Memory B cell (primary cell): ENCODE results near the gene MYLK2.

Experiments used
- ATAC-seq: fragments of 150-1000 bp; cut with Tn5 transposase; 2 replicates; pipeline ENCODE4 v1.10.0; 2021; ENCODE audit warnings: low read depth, mild to moderate bottlenecking, moderate library complexity
- DNase-seq, 2 donors: peaks; one replicate each; pipeline ENCODE4 v3.0.0; 2022; ENCODE audit warnings: low spot score in 2 of 2
- H3K27ac Mint-ChIP-seq: one replicate; pipeline ENCODE4 v1.8.0; 2022; ENCODE audit warnings: mild to moderate bottlenecking, moderate library complexity, mixed read lengths
- H3K27me3 Mint-ChIP-seq: one replicate; pipeline ENCODE4 v1.8.0; 2022; ENCODE audit warnings: mixed read lengths
- H3K36me3 Mint-ChIP-seq: one replicate; pipeline ENCODE4 v1.8.0; 2022; ENCODE audit warnings: mild to moderate bottlenecking, mixed read lengths
- H3K4me1 Mint-ChIP-seq: one replicate; pipeline ENCODE4 v1.8.0; 2022; ENCODE audit warnings: mixed read lengths
- H3K4me3 Mint-ChIP-seq: one replicate; pipeline ENCODE4 v1.8.0; 2022; ENCODE audit warnings: mild to moderate bottlenecking, moderate library complexity, mixed read lengths
- H3K9me3 Mint-ChIP-seq: one replicate; pipeline ENCODE4 v1.8.0; 2022; ENCODE audit warnings: mixed read lengths

The MYLK2 gene

DNA sequence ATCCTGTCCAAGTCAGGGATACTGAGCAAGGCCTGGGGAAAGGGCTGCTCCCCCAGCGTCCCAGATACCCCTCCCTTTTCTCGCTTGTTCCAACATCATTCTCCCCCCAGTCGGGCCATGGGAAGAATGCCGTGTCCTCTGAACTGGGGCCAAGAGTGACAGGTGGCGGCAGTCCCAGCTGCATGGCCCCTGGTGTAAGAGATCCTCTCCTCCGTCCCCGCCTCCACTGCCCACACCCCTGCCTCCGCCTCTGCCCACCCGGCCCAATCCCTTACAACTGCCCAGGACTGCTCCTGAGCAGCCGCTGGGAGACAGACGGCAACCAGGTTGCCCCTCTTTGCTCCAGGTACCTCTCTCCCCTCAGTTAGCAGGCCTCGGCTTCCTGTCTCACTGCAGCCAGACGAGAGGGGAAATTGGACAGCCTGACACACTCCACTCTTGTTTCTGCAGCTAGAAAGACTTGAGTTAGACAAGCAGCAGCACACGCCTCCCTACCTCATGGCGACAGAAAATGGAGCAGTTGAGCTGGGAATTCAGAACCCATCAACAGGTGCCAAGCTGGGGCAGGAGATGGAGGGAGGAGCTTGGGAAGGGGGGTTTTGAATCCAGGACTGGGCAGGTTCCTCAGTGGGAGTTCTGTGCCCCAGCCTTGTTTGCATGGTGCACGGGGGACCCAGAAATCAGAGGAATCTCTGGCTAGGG lies at the start of gene MYLK2:
MYLK2 (plus strand) TSS at position 274 of the 702 bp plus-strand sequence; CDS start at position 499, 225 bp downstream.
- ATAC-seq (no peak), DNase-seq (no peak)
- Mint-ChIP-seq H3K36me3 (no peaks in the 10 kb centered on the region), H3K4me1 (peaks cover 5% of the 10 kb centered on the region), H3K27me3 (peaks cover 3% of the 10 kb centered on the region), H3K27ac (no peak within 1 kb of the TSS), H3K4me3 (no peak within 1 kb of the TSS), H3K9me3 (no peaks in the 10 kb centered on the region)

DNA sequence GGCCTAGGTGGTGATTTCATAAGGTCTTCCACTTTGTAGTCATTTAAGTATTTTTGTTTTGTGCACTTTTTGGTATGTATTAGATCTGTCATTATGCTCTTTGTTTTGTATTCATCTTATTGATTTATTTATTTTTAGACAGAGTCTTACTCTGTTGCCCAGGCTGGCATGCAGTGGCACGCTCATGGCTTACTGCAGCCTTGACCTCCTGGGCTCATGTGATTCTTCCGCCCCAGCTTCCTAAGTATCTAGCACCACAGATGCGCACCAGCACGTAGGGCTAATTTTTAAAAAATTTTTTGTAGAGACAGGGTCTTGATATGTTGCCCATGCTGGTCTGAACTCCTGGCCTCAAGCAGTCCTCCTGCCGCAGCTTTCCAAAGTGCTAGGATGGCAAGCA lies 49.5 kb upstream of the MYLK2 start:
- Mint-ChIP-seq H3K4me3 (no peak overlapping the region), H3K9me3 (no peaks in the 10 kb centered on the region), H3K36me3 (no peaks in the 10 kb centered on the region), H3K27ac (no peak overlapping the region), H3K27me3 (no peaks in the 10 kb centered on the region), H3K4me1 (no peaks in the 10 kb centered on the region)
- DNase-seq = no peak
- no peak for ATAC-seq

DNA sequence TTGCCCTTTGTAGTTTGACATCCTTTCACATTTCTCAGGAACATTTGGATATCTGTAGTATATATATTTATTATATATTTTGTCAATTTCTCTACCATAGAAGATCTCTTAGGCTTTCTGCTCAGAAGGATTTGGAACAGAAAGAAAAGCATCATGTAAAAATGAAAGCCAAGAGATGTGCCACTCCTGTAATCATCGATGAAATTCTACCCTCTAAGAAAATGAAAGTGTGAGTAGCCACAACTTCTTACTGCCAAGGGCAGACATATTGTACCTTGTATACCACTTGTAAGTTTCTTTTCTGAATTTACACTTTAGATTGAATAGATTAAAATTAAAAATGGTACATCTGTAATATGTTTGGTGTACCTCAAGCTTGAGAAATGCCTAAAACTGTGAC lies 48.9 kb upstream of the MYLK2 start:
- DNase-seq (no peak), ATAC-seq (no peak)
- H3K36me3 Mint-ChIP-seq = no peaks in the 10 kb centered on the region
- H3K27ac Mint-ChIP-seq = no peak overlapping the region
- no peaks in the 10 kb centered on the region for H3K27me3 Mint-ChIP-seq
- H3K4me3 Mint-ChIP-seq = no peak overlapping the region
- H3K9me3 Mint-ChIP-seq = no peaks in the 10 kb centered on the region
- no peaks in the 10 kb centered on the region for H3K4me1 Mint-ChIP-seq

DNA sequence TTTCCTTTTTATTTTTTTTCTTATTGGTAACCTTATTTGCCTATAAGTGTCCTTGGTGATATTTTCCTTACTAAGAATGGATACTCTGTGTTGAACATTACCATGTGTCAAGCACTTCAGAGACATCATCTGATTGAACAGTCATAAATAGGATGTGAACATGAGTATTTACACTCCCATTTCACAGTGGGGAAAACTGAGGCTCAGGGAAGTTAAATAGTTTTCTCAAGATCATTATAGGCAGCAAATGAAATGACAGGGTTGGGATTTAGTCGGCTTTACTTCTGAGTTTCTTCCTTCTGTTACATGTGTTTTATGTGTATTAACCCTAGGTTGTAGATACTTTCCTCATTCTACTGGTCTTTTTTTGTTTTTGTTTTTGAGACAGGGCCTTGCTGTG lies 44.7 kb upstream of the MYLK2 start:
- Mint-ChIP-seq H3K4me1 (no peaks in the 10 kb centered on the region), H3K27me3 (no peaks in the 10 kb centered on the region), H3K4me3 (no peak overlapping the region), H3K27ac (no peak overlapping the region), H3K9me3 (no peaks in the 10 kb centered on the region), H3K36me3 (no peaks in the 10 kb centered on the region)
- DNase-seq (no peak), ATAC-seq (no peak)

DNA sequence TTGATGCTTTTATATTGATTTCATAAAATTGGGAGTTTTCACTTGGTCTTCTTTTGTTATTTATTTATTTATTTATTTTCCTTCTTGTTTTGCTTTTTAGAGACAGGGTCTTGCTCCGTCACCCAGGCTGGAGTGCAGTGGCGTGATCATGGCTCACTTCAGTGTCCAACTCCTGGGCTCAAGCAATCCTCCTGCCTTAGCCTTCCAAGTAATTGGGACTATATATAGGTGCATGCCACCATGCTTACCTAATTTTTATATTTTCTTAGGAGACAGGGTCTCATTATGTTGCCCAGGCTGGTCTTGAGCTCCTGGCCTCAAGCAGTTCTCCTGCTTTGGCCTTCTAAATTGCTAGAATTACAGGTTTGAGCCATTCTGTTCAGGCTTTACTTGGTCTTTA lies 38.3 kb upstream of the MYLK2 start:
- no peaks in the 10 kb centered on the region for H3K36me3 Mint-ChIP-seq
- DNase-seq (no peak), ATAC-seq (no peak)
- no peak overlapping the region for H3K4me3 Mint-ChIP-seq
- H3K27me3 Mint-ChIP-seq = no peaks in the 10 kb centered on the region
- H3K9me3 Mint-ChIP-seq = no peaks in the 10 kb centered on the region
- no peaks in the 10 kb centered on the region for H3K4me1 Mint-ChIP-seq
- H3K27ac Mint-ChIP-seq = no peak overlapping the region

DNA sequence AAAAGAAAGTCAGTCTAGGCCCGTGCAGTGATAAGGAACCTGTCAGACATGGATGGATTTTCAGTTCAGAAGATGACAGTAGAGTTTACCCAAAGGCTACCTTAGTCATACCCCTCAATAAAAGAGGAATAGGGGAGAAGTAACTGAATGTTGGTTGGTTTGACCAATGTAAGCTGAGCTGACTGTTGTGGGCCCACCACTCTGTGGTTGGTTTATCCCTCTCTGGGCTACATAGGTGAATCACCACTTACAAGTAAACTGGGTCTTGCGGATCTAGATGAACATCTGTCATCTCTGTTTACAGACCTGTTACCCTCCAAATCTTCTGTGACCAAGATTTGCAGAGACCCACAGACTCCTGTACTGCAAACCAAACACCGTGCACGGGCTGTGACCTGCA lies 37.2 kb upstream of the MYLK2 start:
- Mint-ChIP-seq H3K4me3 (no peak overlapping the region), H3K9me3 (no peaks in the 10 kb centered on the region), H3K27me3 (no peaks in the 10 kb centered on the region), H3K27ac (no peak overlapping the region), H3K36me3 (no peaks in the 10 kb centered on the region), H3K4me1 (no peaks in the 10 kb centered on the region)
- DNase-seq (no peak), ATAC-seq (no peak)

DNA sequence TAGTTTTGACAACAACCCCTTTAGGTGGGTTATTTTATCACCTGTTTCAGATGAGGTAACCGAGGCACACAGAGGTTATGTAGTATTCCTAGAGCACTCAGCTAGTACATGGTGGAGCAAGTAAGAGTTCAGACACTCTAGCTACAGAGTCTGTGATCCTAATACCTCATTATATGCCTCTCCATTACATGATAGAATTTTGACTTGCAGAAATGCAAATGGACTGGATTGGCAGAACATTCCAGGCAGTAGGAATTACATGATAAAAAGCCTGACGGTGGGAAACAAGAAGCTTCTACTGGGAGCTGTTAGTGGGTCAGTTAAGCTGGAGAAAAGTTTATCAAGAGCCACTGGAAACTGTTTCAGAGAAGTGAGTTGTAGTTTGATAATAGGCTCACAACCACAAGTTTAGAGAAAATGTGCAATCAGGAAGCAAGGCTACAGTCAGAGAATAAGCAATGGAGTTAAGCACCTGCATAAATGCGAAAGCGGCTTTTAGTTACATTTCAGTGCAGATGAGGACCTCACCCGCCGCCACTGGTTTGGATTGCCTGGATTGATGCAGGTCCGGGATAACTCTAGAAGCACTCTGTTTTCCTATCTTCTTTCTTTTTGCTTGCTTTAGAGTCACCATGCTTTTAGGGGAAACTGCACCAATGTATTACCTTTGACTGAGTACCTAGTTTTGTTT lies 34.7 kb upstream of the MYLK2 start:
- H3K4me1 Mint-ChIP-seq = no peaks in the 10 kb centered on the region
- H3K27ac Mint-ChIP-seq = no peak overlapping the region
- H3K9me3 Mint-ChIP-seq = no peaks in the 10 kb centered on the region
- ATAC-seq (no peak), DNase-seq (no peak)
- H3K4me3 Mint-ChIP-seq = no peak overlapping the region
- no peaks in the 10 kb centered on the region for H3K27me3 Mint-ChIP-seq
- no peaks in the 10 kb centered on the region for H3K36me3 Mint-ChIP-seq

DNA sequence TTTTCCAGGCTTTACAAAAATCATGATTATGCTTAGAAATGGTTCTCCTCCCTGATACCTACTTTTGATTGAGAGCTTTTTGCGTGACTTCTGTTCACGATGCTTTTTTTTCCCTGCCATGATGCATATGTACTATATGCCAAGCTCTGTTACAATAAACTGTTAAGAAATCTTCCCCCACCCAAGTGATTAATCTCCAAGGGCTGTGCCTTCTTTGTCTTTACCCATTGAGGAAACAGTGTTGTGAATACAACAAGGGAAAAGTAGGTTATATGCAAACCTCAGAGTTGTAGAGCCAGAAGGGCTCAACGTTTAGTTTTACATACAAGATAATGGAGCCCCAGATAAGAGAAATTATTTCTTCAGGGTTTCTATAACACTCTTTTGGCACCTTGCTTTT lies 34.1 kb upstream of the MYLK2 start:
- no peak for ATAC-seq
- H3K27ac Mint-ChIP-seq = no peak overlapping the region
- no peaks in the 10 kb centered on the region for H3K4me1 Mint-ChIP-seq
- DNase-seq = no peak
- no peaks in the 10 kb centered on the region for H3K27me3 Mint-ChIP-seq
- no peaks in the 10 kb centered on the region for H3K9me3 Mint-ChIP-seq
- no peaks in the 10 kb centered on the region for H3K36me3 Mint-ChIP-seq
- no peak overlapping the region for H3K4me3 Mint-ChIP-seq

DNA sequence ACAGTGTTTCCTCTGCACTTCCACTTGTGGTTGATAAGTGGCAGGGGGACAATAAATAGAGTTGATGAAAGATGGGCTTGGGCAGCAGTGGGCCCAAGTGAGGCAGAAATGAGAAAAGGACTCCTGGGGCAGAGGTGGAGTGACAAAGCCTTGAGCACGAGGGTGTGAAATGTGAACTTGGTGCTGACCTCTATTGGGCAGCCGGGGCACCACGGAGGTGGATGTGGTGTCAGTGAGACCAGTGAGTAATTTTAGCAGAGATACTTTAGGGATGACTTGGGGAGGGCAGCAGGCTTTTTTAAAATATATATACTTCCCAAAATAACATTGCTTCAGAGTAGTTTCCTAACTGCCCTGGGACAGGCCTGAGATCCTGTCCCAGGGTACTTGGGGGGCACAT lies 30.6 kb upstream of the MYLK2 start:
- Mint-ChIP-seq H3K36me3 (no peaks in the 10 kb centered on the region), H3K4me3 (no peak overlapping the region), H3K9me3 (no peaks in the 10 kb centered on the region), H3K27ac (no peak overlapping the region), H3K4me1 (no peaks in the 10 kb centered on the region), H3K27me3 (no peaks in the 10 kb centered on the region)
- DNase-seq (no peak), ATAC-seq (no peak)

DNA sequence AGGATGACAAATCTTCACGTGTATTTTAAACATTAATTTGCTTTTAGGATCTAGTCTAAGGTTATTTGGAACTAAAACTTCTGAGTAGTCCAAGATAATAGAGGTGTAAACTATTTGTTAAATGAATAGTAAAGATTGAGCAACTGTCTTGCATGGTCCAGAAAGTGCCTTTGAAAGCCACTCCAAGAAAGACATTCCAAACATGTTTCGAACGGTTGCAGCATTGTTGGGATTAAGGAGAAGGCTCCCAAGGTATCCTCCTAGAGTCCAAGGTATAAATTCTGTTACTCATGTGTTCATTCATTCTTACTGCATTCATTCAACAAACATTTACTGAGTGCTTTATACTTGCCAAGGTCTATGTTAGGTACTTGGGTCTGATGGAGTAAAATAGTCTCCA lies 28.8 kb upstream of the MYLK2 start:
- Mint-ChIP-seq H3K27me3 (no peaks in the 10 kb centered on the region), H3K9me3 (no peaks in the 10 kb centered on the region), H3K36me3 (no peaks in the 10 kb centered on the region), H3K4me3 (no peak overlapping the region), H3K4me1 (no peaks in the 10 kb centered on the region), H3K27ac (no peak overlapping the region)
- ATAC-seq = no peak
- no peak for DNase-seq

DNA sequence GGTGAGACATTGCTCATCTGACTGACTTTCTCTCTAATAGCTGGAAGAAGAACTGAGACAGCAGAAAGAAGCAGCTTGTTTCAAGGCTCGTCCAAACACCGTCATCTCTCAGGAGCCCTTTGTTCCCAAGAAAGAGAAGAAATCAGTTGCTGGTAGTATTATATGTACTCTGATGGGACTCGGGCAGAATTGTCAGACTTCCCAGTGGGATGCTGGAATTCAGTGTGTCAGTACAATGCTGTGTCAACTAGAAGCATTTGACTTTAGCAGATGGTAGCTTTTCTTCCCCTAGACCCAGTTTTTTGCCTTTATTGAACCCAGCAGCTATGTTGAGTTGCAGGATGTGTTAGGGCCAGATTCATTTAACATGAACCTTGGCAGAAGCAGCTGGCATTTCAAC lies 21.8 kb upstream of the MYLK2 start:
- Mint-ChIP-seq H3K9me3 (no peaks in the 10 kb centered on the region), H3K36me3 (no peaks in the 10 kb centered on the region), H3K4me1 (no peaks in the 10 kb centered on the region), H3K27me3 (no peaks in the 10 kb centered on the region), H3K4me3 (no peak overlapping the region), H3K27ac (no peak overlapping the region)
- no peak for DNase-seq
- ATAC-seq = no peak

DNA sequence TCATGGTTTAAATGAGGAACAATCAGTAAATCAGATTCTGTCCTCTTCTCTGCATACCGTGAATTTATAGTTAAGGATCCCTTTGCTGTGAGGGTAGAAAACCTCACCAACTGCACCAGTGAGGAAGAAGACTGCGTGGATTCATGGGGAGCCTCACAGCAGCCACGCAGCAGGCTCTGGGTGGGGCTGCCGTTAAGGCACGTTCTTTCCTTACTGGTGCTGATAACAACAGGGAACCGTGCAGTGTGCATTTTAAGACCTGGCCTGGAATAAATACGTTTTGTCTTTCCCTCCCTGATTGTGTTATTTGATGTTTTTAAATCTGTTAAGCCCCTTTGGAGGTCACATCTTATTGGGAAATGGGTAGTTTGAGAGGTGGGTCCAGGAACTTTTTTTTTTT lies 17.6 kb upstream of the MYLK2 start:
- Mint-ChIP-seq H3K4me1 (peaks cover 6% of the 10 kb centered on the region), H3K36me3 (no peaks in the 10 kb centered on the region), H3K27ac (no peak overlapping the region), H3K27me3 (no peaks in the 10 kb centered on the region), H3K4me3 (no peak overlapping the region), H3K9me3 (no peaks in the 10 kb centered on the region)
- ATAC-seq (no peak), DNase-seq (no peak)

DNA sequence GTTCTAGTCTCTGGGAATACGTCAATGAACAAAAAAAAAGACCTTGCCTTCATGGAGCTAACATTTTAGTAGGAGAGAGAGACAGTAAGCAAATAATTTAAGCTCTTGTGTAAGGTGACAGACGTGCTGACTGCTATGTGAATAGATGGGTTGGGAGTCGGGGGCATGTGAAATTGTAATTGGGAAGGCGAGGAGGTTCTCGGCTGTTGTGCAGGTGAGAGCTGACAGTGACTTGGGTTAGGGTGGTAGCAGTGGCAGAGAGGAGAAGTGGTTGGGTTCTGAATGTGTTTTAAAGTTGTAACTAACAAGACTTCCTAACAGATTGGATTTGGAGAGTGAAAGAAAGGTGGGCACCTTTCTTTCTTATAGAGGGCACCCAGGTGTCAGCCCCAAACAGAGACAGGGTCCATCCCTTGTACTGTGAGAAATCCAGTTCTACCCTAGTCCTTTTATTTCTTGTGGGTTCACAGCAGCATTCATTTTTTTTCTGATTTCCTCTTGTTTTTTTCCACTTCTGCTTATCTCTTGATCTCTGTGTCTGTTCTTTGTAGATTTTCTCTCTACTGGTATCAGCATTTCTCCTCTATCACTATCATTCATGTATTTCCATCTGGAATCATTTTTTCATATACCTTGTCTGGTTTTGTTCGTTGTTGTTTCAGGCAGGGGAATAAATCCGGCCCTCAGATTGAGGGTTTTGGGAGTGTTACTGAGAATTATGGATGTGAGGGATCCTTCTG lies 15.4 kb upstream of the MYLK2 start:
- H3K27me3 Mint-ChIP-seq = no peaks in the 10 kb centered on the region
- no peaks in the 10 kb centered on the region for H3K9me3 Mint-ChIP-seq
- DNase-seq (no peak), ATAC-seq (no peak)
- H3K36me3 Mint-ChIP-seq = no peaks in the 10 kb centered on the region
- H3K4me3 Mint-ChIP-seq = no peak overlapping the region
- H3K27ac Mint-ChIP-seq = no peak overlapping the region
- peaks cover 8% of the 10 kb centered on the region for H3K4me1 Mint-ChIP-seq

DNA sequence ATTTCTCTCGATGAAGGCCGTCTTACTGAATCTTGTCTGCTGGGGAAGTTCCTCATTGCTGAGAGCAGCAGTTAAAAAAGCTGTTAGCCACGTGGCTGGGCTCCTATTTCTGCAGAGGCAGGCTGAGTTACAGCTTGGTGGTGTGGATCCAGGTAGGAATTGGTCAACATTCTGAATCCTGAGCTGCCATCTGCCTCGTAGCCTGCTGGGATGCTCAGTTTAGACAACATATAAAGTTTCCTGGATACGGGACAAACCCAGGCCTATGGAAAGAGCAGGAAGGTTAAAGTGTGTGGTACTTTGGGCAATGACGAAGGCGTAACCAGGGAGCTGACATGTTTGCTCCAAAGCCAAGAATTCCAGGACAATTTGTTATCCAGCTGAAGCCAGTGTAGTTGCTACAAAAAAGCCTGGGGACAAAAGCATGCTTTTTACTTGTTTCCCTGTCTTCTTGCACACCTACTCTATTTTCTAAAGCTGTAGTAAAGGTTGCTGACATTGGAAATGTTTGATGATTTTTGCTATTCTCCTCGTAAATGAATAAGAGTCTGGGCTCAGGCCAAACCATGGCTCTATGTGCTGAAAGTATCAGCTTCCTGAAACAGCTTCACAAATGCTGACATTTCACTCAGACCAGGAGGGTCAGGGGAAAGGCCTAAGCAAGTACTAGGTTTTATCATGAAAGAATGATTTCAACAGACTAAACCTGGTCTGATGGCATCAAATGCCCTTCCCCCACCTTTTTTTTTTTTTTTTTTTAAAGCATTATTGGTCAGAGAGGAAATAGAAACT lies 12.4 kb upstream of the MYLK2 start:
- H3K36me3 Mint-ChIP-seq = no peaks in the 10 kb centered on the region
- H3K27ac Mint-ChIP-seq = peak overlapping the region; percentile 33
- peaks cover 10% of the 10 kb centered on the region for H3K4me1 Mint-ChIP-seq
- H3K9me3 Mint-ChIP-seq = no peaks in the 10 kb centered on the region
- no peak overlapping the region for H3K4me3 Mint-ChIP-seq
- H3K27me3 Mint-ChIP-seq = no peaks in the 10 kb centered on the region
- DNase-seq = no peak
- ATAC-seq = no peak
